Stimulated activated CD4-positive, alpha-beta T cell treated with anti-CD3 and anti-CD28 coated beads, Interleukin-1b, Interleukin-23, amount 100 ng/mL, for 1 hour (primary cell): ENCODE data around the gene SLC4A1.

Source experiments
- DNase-seq, 2 donors: peaks; one replicate each; pipeline ENCODE4 v3.0.0-alpha.2; 2020; ENCODE audit warnings: low read depth in 2 of 2

Gene SLC4A1

DNA sequence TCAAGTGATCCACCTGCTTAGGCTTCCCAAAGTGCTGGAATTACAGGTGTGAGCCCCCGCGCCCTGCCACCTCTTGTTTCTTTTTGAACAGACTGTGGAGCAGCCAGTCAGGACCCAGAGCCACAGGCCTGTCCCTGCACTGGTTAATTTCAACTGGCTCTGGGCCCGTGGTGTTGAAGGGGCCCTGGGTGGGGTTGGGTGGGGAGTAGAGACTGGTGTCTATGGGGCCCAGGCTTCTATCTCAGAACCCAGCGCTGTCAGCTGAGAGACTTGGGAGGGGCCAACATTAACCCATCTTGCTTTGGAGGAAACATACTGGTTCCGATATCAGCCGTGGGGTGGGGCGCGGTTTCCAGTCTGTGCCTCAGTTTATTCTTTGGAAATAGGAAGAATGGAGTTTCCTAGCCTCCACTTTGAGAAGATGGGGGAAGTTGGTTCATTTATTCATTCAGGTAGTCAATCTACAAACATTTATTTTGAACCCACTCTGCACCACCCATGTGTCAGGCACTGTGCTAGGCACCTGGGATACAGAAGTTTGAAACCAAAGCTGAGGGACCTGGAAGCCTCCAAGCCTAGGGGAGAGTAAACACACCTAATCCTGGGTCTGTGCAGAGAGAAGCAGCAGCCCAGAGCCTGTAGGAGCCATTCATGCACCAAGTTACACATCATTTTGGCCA, 15.5 kb upstream of the SLC4A1 start:
- no peak for DNase-seq

DNA sequence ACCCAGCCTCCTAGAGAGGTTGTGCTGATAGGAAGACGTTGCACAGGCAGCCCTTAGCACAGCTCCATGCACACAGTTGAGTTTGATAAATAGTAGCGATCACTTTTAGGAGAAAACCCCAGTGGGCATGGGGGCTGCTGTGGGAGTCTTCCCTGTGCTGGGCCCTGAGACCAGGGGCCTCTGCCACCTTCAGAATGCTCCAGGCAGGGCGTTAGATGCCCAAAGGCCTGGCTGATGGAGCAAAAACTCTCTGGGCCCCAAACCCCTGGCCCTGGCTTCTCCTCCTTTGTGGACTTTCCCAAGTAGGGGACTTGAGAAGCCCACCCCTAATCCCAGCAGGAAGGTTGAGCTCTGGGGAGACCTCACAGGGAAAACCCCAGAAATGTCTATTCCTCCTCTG, 14.3 kb upstream of the SLC4A1 start:
- no peak for DNase-seq

DNA sequence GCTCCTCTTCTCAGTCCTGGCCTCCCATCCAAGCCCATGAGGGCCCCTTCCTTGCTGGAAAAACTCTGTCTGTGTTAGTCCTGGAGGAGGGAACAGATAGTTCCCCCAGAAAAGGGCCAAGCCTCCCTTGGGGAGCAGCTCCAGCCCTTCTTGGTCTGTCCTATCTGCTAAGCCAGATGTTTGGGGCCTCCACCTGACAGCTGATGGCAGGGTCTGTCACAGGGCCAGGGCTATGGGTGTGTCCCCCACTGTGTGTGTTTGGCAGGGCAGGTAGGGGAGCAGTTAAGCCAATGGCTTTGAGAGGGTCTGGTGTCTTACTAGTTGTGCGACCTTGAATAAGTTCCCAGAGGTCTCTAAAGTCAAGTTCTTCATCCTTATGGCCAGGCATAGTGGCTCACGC, 13.6 kb upstream of the SLC4A1 start:
- no peak for DNase-seq

DNA sequence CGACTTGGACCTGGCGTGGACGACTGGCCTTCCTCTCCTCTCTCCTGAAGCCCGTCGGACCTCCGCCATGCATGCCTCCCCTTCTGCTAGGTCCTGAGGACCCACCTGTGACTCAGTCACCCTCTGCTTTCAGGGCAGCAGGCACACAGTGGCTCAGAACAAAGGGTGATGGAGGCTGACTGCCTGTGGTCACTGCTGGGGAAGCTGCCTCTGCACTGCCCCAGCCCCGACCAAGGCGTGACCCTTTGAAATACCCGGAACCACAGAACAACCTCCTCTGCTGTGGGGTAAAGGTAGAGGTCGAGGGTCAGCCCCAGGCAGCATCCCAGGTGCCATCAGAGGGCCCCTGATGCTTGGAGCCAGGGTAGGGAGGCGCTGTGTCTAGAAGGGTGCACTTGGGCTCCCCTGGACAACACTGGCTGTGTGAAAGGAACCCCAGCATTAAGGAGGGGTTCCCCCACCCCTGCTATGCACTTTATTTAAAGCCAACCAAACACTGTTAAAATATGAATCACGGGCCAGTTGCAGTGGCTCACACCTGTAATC, 12.5 kb upstream of the SLC4A1 start:
- DNase-seq: no peak

DNA sequence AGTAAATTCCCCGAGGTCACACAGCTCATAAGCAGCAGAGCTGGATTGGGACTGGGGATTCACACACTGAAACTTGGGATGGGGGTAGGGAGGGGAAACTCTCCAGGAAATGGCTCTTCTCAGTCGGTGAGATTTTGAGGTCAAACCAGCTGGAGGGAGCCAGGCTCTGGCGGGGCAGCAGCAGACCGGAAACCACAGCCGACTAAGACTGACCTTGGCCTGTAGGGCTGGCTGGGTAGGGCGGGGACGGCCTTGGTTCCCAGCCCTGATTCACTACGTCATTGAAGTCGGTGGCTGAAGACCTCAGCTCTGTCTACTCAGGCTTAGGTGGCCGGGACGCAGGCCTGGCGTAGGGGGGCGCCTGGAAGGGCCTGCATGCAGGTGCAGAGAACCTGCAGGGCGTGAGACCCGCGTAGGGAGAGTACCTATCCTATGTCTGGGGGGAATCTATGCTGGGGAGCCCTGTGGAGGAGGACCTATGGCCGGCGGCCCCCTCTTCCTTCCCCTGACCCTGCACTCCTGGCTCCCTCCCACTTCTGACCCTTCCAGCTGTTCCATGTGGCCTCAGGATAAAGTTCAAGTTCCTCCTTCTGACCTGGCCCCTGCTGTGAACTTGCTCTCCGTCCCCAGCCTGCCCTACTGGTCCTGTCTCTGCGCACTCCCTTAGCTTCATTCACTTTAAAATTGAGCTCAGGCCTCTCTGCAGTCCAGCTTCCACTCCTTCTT, 11.9 kb upstream of the SLC4A1 start:
- DNase-seq: no peak

DNA sequence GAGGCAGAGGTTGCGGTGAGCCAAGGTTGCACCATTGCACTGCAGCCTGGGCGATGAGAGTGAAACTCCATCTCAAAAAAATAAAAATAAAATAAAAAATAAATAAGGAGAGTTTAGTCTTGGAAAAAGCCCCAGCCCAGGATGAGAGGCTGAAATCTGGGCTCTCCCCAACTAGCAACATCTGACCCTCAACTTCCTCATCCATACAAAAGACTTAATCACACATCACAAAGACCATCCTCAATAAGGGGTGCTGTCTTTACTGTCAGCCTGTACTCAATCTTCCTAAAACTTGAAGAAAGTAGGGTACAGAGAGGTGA, 11.4 kb upstream of the SLC4A1 start:
- DNase-seq: no peak

DNA sequence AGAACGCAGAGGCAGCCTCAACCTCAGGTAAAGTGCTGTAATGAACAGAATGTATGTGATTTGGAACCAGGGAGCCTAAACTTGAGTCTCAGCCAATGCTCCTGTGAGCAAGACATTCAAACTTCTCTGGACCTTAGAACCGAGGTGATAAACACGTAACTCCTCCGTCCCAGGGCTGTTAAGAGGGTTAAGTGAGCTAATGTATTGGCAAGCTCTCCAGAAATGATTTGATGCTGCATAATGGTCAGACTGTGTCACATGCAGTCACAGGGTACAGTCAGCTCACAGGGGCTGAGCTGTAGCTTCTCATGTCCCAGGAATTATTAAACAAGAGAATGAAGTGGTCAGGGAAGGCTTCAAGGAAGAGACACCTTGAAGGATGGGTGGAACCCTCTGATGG, 10.0 kb upstream of the SLC4A1 start:
- no peak for DNase-seq

DNA sequence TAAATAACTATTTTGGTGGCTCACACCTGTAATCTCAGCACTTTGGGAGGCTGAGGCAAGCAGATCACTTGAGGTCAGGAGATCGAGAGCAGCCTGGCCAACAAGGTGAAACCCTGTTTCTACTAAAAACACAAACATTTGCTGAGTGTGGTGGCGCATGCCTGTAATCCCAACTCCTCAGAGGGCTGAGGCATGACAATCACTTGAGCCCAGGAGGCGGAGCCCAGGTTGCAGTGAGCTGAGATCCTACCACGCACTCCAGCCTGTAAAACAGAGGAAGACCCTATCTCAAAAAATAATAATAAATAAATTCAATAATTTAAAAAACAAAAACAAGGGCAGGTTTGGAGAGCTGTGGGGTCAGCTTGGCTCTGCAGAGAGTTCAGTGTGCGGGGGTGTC, 5.7 kb upstream of the SLC4A1 start:
- DNase-seq: no peak

DNA sequence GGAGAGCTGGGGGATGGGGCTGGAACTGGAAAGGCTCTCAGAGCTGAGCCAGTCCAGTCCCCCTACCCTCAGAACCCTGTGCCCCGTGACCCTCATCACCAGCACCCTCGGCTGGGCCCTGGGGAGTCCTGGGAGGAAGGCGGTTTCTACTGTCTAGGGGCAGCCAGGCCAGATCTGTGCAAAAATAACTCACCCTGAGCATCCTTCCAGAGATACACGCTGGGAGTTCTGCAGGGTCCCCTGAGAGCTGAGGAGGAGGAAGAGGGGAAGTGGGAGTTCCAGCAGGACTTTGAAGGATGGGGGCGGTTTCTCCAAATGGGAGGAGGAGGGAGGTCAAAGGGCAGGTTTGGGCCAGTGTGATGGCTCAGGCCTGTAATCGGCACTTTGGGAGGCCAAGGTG, 5.0 kb upstream of the SLC4A1 start:
- no peak for DNase-seq

DNA sequence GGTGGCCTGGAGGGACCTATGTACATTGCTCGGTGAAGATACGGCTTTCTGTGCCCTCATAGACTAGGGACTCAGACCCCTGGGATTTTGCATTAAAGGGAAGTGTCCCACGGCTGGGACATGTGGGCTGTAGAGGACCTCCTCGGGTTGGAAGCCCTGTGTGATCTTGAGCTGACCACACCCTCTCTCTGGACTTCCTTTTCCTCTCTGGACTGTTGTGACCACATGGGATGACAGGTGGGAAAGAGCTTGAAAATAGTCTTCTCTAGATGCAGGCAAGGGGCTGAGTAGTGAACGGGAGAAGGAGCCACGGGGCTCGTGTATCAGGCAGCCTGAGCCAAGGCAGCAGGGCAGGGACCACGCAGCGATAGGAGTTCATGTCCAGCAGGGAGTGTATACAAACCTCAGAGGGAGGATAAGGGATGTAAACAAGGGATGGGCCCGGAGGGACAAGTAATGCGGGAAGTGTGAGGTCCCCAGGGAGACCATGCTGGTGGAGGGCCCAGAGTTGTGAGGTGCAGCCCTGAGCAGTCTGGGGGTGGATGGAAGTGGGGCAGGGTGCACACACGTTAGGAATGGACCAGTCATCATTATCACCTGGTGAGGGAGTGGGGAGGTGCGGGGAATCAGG, 4.5 kb upstream of the SLC4A1 start:
- DNase-seq: no peak

DNA sequence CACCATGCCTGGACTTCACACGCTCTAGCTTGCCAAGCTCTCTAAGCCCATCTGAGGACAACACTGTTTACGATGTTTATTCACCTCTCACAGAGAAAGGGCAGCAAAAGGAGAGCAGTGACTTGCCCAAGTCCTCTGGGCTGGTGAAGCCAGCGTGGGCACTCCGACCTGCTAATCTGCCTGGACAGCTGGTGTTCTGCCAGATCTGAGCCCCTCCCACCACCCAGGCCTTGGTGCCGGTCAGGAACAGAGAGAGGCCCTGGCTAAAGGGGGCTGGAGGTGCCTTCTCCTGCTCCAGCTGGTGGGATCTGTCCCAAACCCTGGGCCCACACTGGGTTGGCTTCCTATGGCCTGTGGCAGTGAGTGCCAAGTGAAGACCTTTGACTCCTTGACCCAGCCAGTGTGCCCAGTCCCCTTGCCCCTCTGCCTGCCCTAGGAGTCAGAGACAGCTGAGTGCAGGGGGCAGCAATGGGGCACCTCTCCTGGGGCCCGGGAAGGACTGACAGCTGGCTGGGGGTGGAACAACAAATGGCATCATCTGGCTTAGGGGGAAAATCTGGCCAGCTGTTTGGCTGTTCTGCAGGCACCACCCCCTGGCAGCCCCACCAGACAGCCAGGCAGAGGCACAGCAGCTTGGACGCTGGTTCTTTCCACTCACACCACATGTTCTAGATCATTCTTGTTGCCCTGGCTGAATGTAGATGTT, 1.8 kb upstream of the SLC4A1 start:
- DNase-seq: no peak

DNA sequence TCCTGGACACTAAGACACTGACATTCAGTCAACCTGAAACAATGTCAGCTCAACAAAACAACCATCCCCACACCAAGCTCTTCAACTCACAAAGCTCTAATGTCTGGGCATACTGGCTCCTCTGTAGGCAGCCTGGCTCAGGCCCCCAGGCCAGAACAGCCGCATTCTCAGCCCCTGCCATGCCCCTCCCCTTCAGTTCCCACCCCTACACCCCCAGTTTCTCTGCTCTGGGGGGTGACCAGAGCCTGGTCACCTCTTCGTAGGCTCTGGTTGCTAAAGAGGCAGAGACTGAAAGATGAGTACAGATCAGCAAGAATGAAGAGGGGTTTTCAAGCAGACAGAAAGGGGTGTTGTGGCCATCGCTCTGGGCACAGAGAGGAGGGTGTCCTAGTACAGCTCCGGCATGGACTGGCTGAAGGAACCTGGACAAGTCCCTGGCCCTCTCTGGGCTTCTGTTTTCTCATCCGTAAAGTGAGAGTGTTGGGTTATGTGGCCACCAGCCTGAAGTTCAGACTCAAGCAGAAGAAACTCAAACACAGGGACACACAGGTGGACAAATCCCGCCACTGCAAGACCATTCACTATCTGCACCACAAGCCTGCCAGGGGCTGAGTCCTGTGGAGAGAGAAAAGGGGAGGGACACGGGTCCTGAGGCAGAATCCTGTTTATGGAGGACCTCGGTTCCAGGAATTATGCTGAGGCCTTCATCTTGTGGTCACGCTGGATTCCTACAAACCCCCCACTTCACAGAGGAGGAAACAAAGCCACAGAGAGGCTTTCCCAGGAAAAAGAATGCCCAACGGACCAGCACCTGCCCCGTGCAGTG, 987 bp upstream of the SLC4A1 start:
- no peak for DNase-seq

DNA sequence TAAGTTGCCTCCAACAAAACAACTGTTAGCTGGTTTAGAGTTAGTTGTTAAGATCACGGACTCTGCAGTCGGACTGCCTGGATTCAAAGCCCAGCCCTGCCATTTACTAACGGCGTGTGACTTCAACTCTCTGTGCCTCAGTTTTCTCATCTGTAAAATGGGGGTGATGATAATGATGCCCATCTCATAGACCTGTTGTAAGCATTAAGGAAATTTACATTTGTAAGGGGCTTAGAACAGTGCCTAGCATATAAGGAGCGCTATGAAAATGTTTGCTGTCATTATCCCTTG, 825 bp downstream of the SLC4A1 start:
- DNase-seq: no peak

DNA sequence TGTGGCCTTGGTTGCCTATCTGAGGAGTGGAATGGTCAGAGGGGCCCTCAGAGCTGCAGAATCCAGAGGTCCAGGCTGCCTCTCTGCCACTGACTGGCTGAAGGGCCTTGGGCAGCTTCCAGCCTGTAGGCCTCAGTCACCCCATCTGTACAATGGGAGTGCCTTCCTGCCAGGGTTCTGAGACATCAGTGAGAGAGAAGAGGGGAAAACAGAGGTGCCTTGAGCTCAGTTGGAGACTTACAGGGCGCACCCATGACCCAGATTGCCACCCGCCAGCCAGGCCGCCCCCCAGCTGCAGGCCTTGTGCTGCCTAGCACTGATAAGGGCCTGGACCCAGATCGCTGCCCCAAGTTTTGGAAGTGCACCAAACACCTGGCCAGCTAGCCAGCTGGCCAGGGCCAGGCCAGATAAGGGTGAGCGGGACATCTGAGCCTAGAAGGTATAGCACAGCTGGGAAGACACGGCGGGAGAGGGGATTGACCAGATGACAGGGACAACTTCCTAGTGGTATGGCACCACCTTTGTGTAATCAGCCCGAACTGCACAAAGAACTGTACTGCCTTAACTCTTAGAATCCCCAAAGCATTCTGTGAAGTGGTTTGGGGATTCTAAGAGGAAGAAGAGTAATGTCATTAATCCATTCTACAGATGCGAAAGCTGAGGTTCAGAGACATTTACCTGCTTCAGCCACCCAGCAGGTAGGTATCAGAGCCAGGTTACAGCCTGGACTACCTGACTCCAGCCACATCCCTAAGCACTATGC, 1.4 kb downstream of the SLC4A1 start:
- no peak for DNase-seq

DNA sequence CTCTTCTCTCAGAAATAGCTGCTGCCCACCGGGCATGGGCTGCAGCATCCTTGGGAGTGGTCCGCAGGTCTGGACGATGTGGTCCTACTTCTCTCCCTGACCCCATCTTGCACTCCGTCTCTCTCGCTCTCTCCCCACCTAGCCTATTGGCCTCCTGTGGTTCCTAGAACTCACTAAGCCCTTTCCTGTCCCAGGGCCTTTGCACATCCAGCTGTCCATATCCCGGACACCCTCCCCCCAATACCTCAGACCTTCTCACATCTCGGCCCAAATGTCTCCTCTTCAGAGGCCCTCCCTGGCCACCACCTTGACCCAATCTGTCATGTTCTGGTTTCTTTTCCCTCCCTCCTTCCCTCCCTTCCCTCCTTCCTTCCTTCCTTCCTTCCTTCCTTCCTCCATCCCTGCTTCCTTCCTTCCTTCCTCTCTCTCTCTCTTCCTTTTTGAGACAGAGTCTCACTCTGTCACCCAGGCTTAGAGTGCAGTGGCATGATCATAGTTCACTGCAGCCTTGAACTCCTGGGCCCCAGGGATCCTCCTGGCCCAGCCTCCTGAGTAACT, 4.5 kb downstream of the SLC4A1 start:
- no peak for DNase-seq

DNA sequence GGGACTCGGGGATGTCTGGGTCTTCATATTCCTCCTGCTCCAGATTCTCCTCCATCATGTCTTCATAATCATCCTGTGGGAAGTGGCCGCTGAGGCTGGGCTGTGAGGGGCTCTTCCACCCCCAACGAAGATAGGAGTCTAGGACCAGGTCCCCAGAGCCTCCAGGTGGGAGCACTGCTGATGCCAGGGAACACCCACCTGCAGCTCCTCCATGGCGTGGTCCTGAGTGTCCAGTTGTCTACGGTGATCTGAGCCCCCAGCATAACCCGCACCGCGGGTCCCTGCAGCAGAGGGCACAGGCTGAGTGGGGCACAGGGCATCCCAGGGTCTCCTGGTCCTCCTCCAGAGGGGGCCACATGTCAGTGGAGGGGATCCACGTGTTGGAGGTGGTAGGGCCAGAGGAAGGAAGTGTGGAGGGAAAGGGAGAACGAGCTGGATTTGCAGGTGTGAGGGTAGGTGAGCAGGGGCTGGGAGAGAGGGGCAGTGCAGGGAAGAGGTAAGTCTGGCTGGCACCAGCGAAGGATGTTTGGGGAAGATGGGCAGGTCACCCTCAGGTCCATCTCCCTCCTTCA, 5.2 kb downstream of the SLC4A1 start:
- no peak for DNase-seq

DNA sequence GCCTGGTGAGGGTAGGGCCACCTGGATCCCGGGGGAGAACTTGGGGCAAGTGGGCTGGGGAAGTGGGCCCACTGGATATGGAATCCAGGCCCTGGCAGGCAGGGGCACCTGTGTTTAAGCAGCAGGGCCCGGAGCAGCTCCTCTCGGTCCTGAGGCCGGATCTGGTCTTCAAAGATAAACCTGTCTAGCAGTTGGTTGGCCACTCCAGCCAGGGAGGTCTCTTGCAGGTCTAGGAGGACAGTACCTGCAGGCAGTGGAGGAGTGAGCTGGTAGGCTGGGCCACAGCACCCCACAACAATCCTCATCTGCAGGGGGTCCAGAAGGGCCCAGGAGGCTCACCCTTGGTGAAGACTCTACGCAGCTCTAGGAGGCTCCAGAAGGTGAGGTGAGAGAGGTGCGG, 7.6 kb downstream of the SLC4A1 start:
- no peak for DNase-seq

DNA sequence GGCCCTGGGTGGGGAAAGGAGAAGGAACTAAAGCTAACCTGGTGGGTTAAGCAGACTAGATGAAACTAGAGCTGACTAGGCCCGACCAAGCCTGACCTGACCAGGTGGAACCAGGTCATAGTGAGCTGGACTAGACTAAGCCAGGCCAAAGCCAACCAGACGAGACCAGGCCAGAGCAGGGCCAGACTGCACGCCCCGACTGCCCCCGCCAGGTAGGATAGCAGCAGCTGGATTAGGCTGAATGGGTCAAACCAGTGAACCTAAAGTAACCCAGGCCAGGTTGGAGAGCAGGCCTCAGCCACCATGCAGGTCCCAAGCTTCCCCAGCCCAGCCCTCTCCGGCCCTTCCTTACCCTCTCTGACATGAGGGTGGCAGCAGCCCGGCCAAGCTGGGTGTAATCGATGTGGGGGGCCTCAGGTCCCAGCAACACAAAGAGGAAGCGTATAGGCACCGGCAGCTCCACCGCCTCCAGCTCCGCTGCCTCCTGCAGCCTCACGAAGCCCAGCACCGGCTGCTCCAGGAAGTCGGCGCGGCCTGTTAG, 9.1 kb downstream of the SLC4A1 start:
- DNase-seq: no peak

DNA sequence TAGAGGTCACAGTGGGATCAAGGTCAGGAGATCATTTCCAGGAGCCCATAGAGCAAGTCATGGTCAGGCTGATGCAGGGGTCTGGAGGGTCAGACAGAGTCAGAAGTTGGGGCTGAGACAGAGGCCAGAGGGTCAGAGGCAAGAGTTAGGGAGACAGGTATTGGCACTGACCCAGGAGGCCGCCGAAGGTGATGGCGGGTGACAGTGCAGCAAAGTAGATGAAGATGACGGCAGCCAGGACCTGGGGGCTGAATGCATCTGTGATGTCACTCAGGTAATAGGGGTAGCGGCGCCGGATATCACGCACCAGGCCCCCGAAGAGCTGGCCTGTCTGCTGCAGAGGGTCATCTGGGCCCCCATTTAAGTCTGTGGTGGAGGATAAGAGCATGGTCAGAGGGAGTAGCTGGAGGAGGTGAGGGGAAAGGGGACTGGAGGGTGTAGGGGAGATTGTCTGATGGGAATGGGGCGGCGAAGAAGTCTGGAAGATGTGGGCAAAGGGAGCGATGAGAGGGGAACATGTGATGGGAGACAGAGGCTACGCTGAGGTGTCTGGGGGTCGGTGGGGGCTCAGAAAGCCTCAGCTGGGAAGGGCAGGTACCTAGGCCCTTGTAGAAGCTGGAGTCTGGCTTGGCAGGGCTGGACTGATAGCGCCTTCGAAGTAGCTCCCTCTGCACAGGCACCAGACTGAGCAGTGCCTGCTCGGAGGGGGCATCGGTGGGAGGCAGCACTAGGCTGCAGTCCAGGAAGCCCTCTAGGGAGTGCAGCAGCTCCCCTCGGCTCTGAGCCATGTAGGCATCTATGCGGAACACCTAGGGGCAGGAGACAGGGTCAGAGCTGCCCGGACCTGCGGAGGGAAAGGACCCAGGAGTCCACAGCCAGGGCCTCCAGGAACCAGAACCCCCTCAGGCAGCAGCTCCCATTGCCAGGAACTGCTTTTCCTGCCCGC, 9.8 kb downstream of the SLC4A1 start:
- DNase-seq: no peak
